ENCODE data around the gene FMN1.

The FMN1 gene

DNA sequence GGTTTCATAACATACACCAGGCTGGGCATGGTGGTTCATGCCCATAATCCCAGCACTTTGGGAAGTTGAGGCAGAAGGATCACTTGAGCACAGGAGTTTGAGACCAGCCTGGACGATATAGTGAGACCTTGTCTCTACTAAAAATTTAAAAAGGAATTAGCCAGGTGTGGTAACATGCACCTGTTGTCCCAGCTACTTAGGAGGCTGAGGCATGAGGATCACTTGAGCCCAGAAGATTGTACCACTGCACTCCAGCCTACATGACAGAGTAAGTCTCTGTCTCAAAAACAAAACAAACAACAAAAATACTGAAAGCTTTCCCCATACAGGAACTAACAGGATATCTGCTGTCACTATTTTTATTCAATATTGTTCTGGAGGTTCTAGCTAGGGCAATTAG lies 455.8 kb downstream of the FMN1 start:
- peak; percentile 65 for DNase-seq (ENCODE audit: low read depth)
- TF ChIP-seq, protein P1, sequence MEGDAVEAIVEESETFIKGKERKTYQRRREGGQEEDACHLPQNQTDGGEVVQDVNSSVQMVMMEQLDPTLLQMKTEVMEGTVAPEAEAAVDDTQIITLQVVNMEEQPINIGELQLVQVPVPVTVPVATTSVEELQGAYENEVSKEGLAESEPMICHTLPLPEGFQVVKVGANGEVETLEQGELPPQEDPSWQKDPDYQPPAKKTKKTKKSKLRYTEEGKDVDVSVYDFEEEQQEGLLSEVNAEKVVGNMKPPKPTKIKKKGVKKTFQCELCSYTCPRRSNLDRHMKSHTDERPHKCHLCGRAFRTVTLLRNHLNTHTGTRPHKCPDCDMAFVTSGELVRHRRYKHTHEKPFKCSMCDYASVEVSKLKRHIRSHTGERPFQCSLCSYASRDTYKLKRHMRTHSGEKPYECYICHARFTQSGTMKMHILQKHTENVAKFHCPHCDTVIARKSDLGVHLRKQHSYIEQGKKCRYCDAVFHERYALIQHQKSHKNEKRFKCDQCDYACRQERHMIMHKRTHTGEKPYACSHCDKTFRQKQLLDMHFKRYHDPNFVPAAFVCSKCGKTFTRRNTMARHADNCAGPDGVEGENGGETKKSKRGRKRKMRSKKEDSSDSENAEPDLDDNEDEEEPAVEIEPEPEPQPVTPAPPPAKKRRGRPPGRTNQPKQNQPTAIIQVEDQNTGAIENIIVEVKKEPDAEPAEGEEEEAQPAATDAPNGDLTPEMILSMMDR (conservative IDR thresholded peaks at IDR 0.05; ENCODE audit: low read length), result no peak
- H3K4me3 ChIP-seq (ENCODE audit: low read length), result no peak overlapping the region

DNA sequence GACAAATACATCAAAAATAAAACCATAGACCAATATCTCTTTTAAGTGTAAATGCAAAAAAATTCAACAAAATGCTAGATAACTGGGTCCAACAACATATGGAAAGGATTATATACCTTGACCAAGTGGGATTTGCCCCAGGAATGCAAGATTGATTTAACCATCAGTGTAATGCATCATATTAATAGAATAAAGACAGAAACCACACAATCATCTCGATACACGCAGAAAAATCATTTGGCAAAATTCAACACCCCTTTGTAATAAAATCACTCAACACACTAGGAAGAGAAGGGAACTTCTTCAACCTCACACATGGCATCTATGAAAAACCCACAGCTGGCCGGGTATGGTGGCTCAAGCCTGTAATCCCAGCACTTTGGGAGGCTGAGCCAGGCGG lies 457.2 kb downstream of the FMN1 start:
- no peak overlapping the region for H3K4me3 ChIP-seq (ENCODE audit: low read length)
- TF ChIP-seq, protein P1 (conservative IDR thresholded peaks at IDR 0.05; ENCODE audit: low read length), result no peak
- peak; percentile 71 for DNase-seq (ENCODE audit: low read depth)

DNA sequence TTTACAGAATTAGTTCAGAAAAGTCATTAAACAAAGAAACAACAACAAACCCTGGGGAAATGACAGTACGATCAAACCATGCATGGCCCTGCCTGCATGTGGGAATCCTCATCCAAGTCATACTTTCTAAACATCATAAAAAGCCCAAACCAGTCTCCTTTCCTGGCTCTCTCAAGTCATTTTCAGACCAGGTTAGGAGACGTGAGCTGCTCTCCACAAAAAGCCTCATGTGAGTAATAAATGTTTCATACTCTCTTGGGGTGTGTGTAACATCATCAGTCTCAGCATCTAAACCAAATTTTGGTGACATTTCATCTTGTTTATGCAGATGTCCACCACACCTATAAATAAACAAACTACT lies 457.8 kb downstream of the FMN1 start:
- H3K4me3 ChIP-seq (ENCODE audit: low read length), result no peak overlapping the region
- peak; percentile 63 for DNase-seq (ENCODE audit: low read depth)
- TF ChIP-seq, protein P1 (conservative IDR thresholded peaks at IDR 0.05; ENCODE audit: low read length), result no peak

DNA sequence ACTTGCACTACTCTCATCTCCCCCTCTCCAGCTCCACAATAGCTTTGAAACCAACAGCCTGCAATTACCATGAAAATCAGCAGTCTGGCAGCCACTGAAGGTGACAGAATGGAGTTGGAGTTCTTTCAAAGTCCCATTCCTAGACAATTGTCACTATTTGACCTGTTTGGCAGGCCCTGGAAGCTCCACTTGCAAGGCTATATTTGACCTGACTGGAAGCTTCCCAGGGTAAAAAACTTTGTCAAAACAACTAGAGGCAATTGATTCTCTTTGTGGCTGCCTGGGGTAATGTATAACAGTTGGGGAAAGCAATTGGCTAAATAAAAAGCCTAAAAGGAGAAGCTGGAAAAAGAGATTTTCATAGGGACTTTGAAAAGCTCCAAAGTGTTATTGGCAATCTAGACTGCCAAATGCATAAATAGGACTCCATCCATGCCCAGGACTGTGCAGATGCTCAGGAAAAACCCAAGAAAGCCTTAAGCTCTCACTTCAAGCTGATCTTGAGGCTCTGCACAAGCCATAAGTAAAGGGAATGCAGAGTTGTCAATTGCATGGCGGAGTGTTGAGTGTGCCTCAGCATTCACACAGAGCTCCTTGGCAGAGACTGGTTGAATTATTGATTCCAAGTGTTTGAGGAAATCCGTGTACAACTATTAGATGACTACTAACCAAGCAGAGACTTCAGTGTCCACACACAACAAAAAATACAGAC lies 458.4 kb downstream of the FMN1 start:
- peak; percentile 74 for DNase-seq (ENCODE audit: low read depth)
- TF ChIP-seq, protein P1 (conservative IDR thresholded peaks at IDR 0.05; ENCODE audit: low read length), result no peak
- no peak overlapping the region for H3K4me3 ChIP-seq (ENCODE audit: low read length)

DNA sequence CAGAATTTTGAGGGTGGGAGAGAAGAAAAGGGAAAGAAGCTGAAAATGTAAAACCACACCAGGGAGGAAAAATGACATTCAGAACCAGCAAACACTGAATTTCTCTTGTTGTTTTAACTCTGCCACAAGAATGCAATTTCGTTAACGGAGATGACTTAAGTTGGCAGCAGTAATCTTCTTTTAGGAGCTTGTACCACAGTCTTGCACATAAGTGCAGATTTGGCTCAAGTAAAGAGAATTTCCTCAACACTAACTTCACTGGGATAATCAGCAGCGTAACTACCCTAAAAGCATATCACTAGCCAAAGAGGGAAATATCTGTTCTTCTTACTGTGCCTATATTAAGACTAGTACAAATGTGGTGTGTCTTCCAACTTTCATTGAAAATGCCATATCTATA lies 461.2 kb downstream of the FMN1 start:
- DNase-seq (ENCODE audit: low read depth), result peak; percentile 57
- H3K4me3 ChIP-seq (ENCODE audit: low read length), result no peak overlapping the region
- TF ChIP-seq, protein P1 (conservative IDR thresholded peaks at IDR 0.05; ENCODE audit: low read length), result no peak

DNA sequence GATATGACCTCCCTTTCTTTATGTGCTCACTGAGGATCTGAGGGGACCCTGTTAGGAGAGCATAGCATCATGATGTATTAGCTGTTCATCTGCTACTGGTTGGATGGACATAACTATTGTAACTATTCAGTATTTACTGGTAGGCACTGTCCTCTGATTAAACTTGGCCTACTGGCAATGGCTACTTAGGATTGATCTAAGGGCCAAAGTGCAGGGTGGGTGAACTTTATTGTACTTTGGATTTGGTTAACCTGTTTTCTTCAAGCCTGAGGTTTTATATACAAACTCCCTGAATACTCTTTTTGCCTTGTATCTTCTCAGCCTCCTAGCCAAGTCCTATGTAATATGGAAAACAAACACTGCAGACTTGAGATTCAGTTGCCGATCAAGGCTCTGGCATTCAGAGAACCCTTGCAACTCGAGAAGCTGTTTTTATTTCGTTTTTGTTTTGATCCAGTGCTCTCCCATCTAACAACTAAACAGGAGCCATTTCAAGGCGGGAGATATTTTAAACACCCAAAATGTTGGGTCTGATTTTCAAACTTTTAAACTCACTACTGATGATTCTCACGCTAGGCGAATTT lies 461.8 kb downstream of the FMN1 start:
- H3K4me3 ChIP-seq (ENCODE audit: low read length), result no peak overlapping the region
- TF ChIP-seq, protein P1 (conservative IDR thresholded peaks at IDR 0.05; ENCODE audit: low read length), result no peak
- DNase-seq (ENCODE audit: low read depth), result no peak
